PFSK-1 (cell line): ENCODE results near the gene MYO5C.

Source experiments
- POLR2AphosphoS5 ChIP-seq: IDR thresholded peaks from 2 replicates; pipeline ENCODE4 v1.6.1; 2012; ENCODE audit warnings: low read depth, mild to moderate bottlenecking, control low read depth, low read length, moderate library complexity
- REST ChIP-seq, 2 experiments: IDR thresholded peaks; 2 replicates each; pipeline versions ENCODE4 v1.6.1 to v1.8.0; 2011 to 2012; ENCODE audit warnings: low read depth in 2 of 2, low read length in 2 of 2, control low read depth in 1 of 2, inconsistent platforms in 1 of 2, mild to moderate bottlenecking in 1 of 2, moderate library complexity in 1 of 2; ENCODE audit not compliant: insufficient read depth in 1 of 2
- SIN3A ChIP-seq: IDR thresholded peaks from 2 replicates; pipeline ENCODE4 v1.6.1; 2012; ENCODE audit warnings: mild to moderate bottlenecking, low read length, moderate library complexity, borderline replicate concordance; ENCODE audit not compliant: insufficient read depth
- TAF1 ChIP-seq: IDR thresholded peaks from 2 replicates; pipeline ENCODE4 v1.6.1; 2012; ENCODE audit warnings: low read length, control low read depth, borderline replicate concordance; ENCODE audit not compliant: insufficient read depth

DNA sequence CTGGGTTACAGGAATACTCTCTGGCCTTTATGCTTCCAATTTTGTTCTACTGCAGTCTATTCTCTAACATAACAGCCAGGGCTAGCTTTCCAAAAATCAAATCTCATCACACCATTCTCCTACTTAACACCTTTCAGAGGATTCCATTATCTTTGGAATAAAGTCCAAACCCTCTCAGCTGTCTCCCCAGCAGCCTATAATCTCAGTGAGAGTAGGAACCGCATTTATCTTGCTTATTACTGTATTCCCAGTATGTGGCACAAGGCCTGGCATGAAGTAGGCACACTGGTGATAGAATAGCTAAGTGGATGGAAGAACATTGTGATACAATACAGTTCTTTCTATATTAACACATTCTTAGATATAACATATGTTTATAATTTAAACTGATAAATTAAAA is 49.0 kb upstream of the MYO5C start:
- no peak for TF ChIP-seq REST (IDR thresholded peaks at IDR 0.05; ENCODE audit: insufficient read depth in 1 of 2, low read depth in 2 of 2, low read length in 2 of 2)
- no peak for TF ChIP-seq POLR2AphosphoS5
- no peak for TF ChIP-seq SIN3A
- TF ChIP-seq TAF1 = no peak
